Peyer's patch (tissue), 4 donors: ENCODE results near the gene FAM187B.

Experiments used
- CTCF ChIP-seq, 6 experiments: fragments of 450-650 bp in 4 of 6; fragments of 200-600 bp in 2 of 6; sonication (generic) in 1 of 6; IDR thresholded peaks; one replicate each; pipeline ENCODE4 v1.5.1; 2017 to 2019; ENCODE audit warnings: antibody characterized with exemption in 6 of 6, mild to moderate bottlenecking in 3 of 6, moderate library complexity in 1 of 6
- POLR2A ChIP-seq, 2 donors: fragments of 450-650 bp; IDR thresholded peaks; one replicate each; pipeline ENCODE4 v1.5.1; 2017; ENCODE audit warnings: antibody characterized with exemption in 2 of 2, mild to moderate bottlenecking in 2 of 2, moderate library complexity in 2 of 2

- TF ChIP-seq CTCF (IDR thresholded peaks at IDR 0.05) = no peak
- no peak for TF ChIP-seq POLR2A (IDR thresholded peaks at IDR 0.05)
Observed at GRCh38 chr19:35265900-35266519, 37.5 kb upstream of the FAM187B start.
